ENCODE results near the gene IRF2. TPM values are rescaled to one million over a fixed set of nuclear protein-coding genes. Genes with fewer than 3 reads are reported as not detected.
"Not testable (repeated sequence)": the region's sequence is repeated elsewhere in the genome, so short reads cannot be mapped to it uniquely, and the experiment has no call there.

Gene IRF2
- polyA plus RNA-seq, 2 of the 4 experiments (the other 2 are of a cell fraction) = 11.0 to 23.5 TPM

DNA sequence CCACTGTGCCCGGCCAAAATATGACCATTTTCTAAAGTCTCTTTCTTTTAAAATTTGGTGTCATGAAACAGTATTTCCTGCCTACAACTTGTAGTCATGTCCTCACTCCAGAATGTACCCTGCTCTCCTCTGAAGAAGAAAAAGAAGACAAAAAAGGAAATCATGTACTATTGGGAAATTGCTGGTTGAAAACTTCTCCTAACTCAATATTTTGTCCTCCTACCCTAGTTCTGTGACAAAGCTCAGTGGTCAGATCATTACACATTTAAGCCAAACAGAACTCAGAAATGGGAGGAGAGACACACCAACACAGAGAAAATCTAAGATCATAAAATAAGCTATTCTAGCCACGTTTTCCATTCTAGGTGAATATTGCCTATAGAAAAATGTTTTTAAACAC is 127.7 kb downstream of the IRF2 start:
- 56% methylated on average over 2 of the region's 2 CpGs for WGBS (ENCODE audit: missing lambda C conversion rate)
- POLR2A ChIA-PET = no interaction called here
- no peak overlapping the region for H3K27ac ChIP-seq

DNA sequence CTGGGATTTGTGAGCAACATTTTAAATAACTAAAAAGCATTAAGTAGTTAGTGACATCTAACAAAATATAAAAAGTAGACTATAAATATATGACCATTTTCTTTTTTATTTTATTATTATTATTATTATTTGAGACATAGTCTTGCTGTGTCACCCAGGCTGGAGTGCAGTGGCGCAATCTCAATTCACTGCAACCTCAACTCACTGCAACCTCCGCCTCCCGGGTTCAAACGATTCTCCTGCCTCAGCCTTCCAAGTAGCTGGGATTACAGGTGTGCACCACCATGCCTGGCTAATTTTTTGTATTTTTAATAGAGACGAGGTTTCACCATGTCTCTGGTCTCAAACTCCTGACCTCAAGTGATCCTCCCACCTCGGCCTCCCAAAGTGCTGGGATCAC is 128.1 kb downstream of the IRF2 start:
- POLR2A ChIA-PET; H3K9me3 ChIP-seq; H3K4me3 ChIP-seq; ATAC-seq; H3K4me2 ChIP-seq; FAIRE-seq; DNase-seq (ENCODE audit: low read depth in 1 of 2, low spot score in 1 of 2); H3K27ac ChIP-seq: not testable (repeated sequence)
- CTCF ChIA-PET = interaction anchor here (1.1 kb wide), 1 partner anchor 64 kb away, joined by 4 read pairs; no protein-coding TSS in a partner anchor
- peaks cover 12% of the 10 kb centered on the region; the same call in 2 of the 3 replicates for H3K4me1 ChIP-seq
- WGBS (ENCODE audit: missing lambda C conversion rate) = 84% methylated on average over 6 of the region's 6 CpGs

More for the DNA sequence above, 127.7 kb downstream of the IRF2 start:
- TF ChIP-seq CEBPB (IDR thresholded peaks at IDR 0.05) (no peak), RCOR1 (IDR thresholded peaks at IDR 0.05; ENCODE audit: low read depth, low read length) (no peak), MAFK (IDR thresholded peaks at IDR 0.05; ENCODE audit: partially characterized antibody) (no peak), EP300 (IDR thresholded peaks at IDR 0.05) (no peak), SREBF2 (IDR thresholded peaks at IDR 0.05) (no peak), TFCP2L1 (CRISPR knock-in tag; IDR thresholded peaks at IDR 0.05) (no peak), HDAC2 (IDR thresholded peaks at IDR 0.05) (no peak), JUN (IDR thresholded peaks at IDR 0.05) (no peak), RARB (CRISPR knock-in tag; IDR thresholded peaks at IDR 0.05) (no peak)
- TF ChIP-seq, protein P1, sequence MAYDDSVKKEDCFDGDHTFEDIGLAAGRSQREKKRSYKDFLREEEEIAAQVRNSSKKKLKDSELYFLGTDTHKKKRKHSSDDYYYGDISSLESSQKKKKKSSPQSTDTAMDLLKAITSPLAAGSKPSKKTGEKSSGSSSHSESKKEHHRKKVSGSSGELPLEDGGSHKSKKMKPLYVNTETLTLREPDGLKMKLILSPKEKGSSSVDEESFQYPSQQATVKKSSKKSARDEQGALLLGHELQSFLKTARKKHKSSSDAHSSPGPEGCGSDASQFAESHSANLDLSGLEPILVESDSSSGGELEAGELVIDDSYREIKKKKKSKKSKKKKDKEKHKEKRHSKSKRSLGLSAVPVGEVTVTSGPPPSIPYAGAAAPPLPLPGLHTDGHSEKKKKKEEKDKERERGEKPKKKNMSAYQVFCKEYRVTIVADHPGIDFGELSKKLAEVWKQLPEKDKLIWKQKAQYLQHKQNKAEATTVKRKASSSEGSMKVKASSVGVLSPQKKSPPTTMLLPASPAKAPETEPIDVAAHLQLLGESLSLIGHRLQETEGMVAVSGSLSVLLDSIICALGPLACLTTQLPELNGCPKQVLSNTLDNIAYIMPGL (CRISPR knock-in tag; IDR thresholded peaks at IDR 0.05; ENCODE audit: borderline replicate concordance) = no peak
- TF ChIP-seq, protein P2, sequence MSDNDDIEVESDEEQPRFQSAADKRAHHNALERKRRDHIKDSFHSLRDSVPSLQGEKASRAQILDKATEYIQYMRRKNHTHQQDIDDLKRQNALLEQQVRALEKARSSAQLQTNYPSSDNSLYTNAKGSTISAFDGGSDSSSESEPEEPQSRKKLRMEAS (IDR thresholded peaks at IDR 0.05) = no peak
- TF ChIP-seq, protein P3, sequence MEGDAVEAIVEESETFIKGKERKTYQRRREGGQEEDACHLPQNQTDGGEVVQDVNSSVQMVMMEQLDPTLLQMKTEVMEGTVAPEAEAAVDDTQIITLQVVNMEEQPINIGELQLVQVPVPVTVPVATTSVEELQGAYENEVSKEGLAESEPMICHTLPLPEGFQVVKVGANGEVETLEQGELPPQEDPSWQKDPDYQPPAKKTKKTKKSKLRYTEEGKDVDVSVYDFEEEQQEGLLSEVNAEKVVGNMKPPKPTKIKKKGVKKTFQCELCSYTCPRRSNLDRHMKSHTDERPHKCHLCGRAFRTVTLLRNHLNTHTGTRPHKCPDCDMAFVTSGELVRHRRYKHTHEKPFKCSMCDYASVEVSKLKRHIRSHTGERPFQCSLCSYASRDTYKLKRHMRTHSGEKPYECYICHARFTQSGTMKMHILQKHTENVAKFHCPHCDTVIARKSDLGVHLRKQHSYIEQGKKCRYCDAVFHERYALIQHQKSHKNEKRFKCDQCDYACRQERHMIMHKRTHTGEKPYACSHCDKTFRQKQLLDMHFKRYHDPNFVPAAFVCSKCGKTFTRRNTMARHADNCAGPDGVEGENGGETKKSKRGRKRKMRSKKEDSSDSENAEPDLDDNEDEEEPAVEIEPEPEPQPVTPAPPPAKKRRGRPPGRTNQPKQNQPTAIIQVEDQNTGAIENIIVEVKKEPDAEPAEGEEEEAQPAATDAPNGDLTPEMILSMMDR (IDR thresholded peaks at IDR 0.05) = no peak
- ATAC-seq (no peak), FAIRE-seq (no peak), DNase-seq (ENCODE audit: low read depth in 1 of 2, low spot score in 1 of 2) (no peak)
- H3K4me1 ChIP-seq = peaks cover 12% of the 10 kb centered on the region; the same call in 2 of the 3 replicates
- CTCF ChIA-PET = interaction anchor here (1.1 kb wide), 1 partner anchor 64 kb away, joined by 4 read pairs; no protein-coding TSS in a partner anchor
- no peaks in the 10 kb centered on the region for H3K9me3 ChIP-seq
- H3K4me3 ChIP-seq = no peak overlapping the region
- no peak overlapping the region for H3K4me2 ChIP-seq

DNA sequence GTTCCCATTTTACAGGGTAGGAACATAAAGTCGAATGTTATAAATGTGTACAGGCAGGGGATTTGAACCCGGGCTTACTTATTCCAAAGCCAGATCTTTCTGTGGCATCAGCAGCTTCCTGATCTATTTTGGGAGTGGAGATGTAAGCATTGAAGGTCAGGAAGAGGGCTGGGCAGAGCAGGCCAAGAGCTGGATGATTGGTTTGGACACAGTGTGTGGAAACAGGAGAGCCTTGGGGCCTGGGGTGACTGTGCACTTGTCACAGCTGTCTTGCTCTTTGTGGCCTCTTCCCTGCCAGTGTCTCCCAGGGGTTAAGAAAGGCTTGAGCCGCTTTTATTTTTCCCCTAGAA is 128.8 kb downstream of the IRF2 start:
- Histone ChIP-seq H3K4me3 (no peak overlapping the region), H3K27ac (no peak overlapping the region), H3K9me3 (no peaks in the 10 kb centered on the region), H3K4me2 (no peak overlapping the region), H3K4me1 (peaks cover 12% of the 10 kb centered on the region; the same call in 2 of the 3 replicates)
- ATAC-seq (no peak), FAIRE-seq (no peak), DNase-seq (ENCODE audit: low read depth in 1 of 2, low spot score in 1 of 2) (no peak)
- TF ChIP-seq TP53 (CRISPR knock-in tag; IDR thresholded peaks at IDR 0.05) (no peak), MYC (IDR thresholded peaks at IDR 0.05; ENCODE audit: borderline replicate concordance, low read length) (no peak), RCOR1 (IDR thresholded peaks at IDR 0.05; ENCODE audit: low read depth, low read length) (no peak), RNF2 (IDR thresholded peaks at IDR 0.05; ENCODE audit: borderline replicate concordance, low read depth) (no peak), KDM5A (IDR thresholded peaks at IDR 0.05) (no peak), EHF (CRISPR knock-in tag; IDR thresholded peaks at IDR 0.05) (no peak), EP300 (IDR thresholded peaks at IDR 0.05) (no peak), ZC3H11A (IDR thresholded peaks at IDR 0.05) (no peak), CHD2 (IDR thresholded peaks at IDR 0.05; ENCODE audit: low read length, partially characterized antibody) (no peak), EHMT2 (IDR thresholded peaks at IDR 0.05; ENCODE audit: low read depth) (no peak), ZSCAN20 (CRISPR knock-in tag; IDR thresholded peaks at IDR 0.05) (no peak), NR3C1 (IDR thresholded peaks at IDR 0.05) (no peak), PHF8 (IDR thresholded peaks at IDR 0.05; ENCODE audit: borderline replicate concordance, low read depth) (no peak), HOXB5 (CRISPR knock-in tag; IDR thresholded peaks at IDR 0.05) (no peak)
- TF ChIP-seq, protein P4, sequence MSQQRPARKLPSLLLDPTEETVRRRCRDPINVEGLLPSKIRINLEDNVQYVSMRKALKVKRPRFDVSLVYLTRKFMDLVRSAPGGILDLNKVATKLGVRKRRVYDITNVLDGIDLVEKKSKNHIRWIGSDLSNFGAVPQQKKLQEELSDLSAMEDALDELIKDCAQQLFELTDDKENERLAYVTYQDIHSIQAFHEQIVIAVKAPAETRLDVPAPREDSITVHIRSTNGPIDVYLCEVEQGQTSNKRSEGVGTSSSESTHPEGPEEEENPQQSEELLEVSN (IDR thresholded peaks at IDR 0.05; ENCODE audit: borderline replicate concordance, low read depth) = no peak
- TF ChIP-seq, protein P5, sequence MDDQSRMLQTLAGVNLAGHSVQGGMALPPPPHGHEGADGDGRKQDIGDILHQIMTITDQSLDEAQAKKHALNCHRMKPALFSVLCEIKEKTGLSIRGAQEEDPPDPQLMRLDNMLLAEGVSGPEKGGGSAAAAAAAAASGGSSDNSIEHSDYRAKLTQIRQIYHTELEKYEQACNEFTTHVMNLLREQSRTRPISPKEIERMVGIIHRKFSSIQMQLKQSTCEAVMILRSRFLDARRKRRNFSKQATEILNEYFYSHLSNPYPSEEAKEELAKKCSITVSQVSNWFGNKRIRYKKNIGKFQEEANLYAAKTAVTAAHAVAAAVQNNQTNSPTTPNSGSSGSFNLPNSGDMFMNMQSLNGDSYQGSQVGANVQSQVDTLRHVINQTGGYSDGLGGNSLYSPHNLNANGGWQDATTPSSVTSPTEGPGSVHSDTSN (IDR thresholded peaks at IDR 0.05) = no peak
- WGBS (ENCODE audit: missing lambda C conversion rate) = 47% methylated on average over 3 of the region's 3 CpGs
- POLR2A ChIA-PET = no interaction called here
- CTCF ChIA-PET = no interaction called here
